ENCODE results near the gene CBFA2T3.

- no peak for TF ChIP-seq ZNF707 (tag by site-specific recombination; IDR thresholded peaks at IDR 0.05)
- no peak for TF ChIP-seq ZBTB20 (tag by site-specific recombination; IDR thresholded peaks at IDR 0.05)
- TF ChIP-seq ZNF416 (tag by site-specific recombination; IDR thresholded peaks at IDR 0.05), result no peak
- TF ChIP-seq ZNF202 (tag by site-specific recombination; IDR thresholded peaks at IDR 0.05; ENCODE audit: borderline replicate concordance), result no peak
- no peak for TF ChIP-seq CTCF (tag by site-specific recombination; IDR thresholded peaks at IDR 0.05)
- TF ChIP-seq ZNF843 (tag by site-specific recombination; IDR thresholded peaks at IDR 0.05), result no peak
- TF ChIP-seq SP2 (tag by site-specific recombination; IDR thresholded peaks at IDR 0.05), result no peak
- TF ChIP-seq AEBP2 (tag by site-specific recombination; IDR thresholded peaks at IDR 0.05; ENCODE audit: borderline replicate concordance), result no peak
Measured at GRCh38 chr16:88892065-88892464, 84.9 kb downstream of the CBFA2T3 start.

Data from HEK293 (cell line).